Body of pancreas (tissue), 4 donors: ENCODE data around the gene ACVR1C.

Source experiments
- POLR2A ChIP-seq, 3 donors: fragments of 450-650 bp; IDR thresholded peaks; one replicate each; pipeline ENCODE4 v1.6.1; 2016; ENCODE audit warnings: antibody characterized with exemption in 3 of 3, mild to moderate bottlenecking in 2 of 3
- TF ChIP-seq, protein P1 (sequence below), 7 experiments: fragments of 450-650 bp in 4 of 7; fragments of 200-600 bp in 3 of 7; sonication (generic) in 3 of 7; IDR thresholded peaks; one replicate each; pipeline ENCODE4 v1.5.1; 2016 to 2019; ENCODE audit warnings: antibody characterized with exemption in 7 of 7

DNA sequence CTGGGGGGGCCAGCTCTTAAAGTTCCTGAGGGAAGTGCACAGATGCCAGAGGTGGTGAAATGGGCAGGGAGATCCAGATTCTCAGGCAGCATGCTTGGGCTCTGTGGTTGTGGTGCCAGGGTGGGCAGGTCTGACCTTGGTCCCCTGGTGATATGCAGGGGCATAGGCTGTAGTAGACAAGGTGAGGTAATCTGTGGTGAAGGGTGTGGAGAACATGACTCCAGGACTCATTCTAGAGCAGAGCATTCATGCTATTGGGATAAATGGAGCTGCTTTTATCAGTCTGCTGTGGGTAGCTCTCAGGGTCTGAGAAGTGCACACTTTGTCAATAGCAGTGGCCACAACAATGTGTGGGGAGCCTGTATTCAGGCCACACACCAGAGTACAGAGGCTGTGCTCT is 16.9 kb downstream of the ACVR1C start:
- TF ChIP-seq, protein P1, sequence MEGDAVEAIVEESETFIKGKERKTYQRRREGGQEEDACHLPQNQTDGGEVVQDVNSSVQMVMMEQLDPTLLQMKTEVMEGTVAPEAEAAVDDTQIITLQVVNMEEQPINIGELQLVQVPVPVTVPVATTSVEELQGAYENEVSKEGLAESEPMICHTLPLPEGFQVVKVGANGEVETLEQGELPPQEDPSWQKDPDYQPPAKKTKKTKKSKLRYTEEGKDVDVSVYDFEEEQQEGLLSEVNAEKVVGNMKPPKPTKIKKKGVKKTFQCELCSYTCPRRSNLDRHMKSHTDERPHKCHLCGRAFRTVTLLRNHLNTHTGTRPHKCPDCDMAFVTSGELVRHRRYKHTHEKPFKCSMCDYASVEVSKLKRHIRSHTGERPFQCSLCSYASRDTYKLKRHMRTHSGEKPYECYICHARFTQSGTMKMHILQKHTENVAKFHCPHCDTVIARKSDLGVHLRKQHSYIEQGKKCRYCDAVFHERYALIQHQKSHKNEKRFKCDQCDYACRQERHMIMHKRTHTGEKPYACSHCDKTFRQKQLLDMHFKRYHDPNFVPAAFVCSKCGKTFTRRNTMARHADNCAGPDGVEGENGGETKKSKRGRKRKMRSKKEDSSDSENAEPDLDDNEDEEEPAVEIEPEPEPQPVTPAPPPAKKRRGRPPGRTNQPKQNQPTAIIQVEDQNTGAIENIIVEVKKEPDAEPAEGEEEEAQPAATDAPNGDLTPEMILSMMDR (IDR thresholded peaks at IDR 0.05), result no peak
- TF ChIP-seq POLR2A (IDR thresholded peaks at IDR 0.05), result no peak
